DND-41 (cell line): ENCODE data around the gene CTXND1.

ENCODE experiments used
- ATAC-seq: fragments of 200-7000 bp; cut with Tn5 transposase; 3 replicates; pipeline ENCODE4 v1.9.1; 2021; ENCODE audit warnings: low read depth; ENCODE audit not compliant: insufficient read depth
- DNase-seq: peaks from one replicate; pipeline ENCODE4 v3.0.0-alpha.2; 2020
- H2AFZ ChIP-seq: 2 replicates; pipeline ENCODE4 v1.6.0; 2012; ENCODE audit warnings: low read depth, low read length
- H3K27ac ChIP-seq: 2 replicates; pipeline ENCODE4 v1.5.1; 2012; ENCODE audit warnings: low read length, inconsistent platforms
- H3K27me3 ChIP-seq: fragments of 200-600 bp; sonication (generic); 2 replicates; pipeline ENCODE4 v1.6.0; 2012; ENCODE audit warnings: low read length, mild to moderate bottlenecking, inconsistent platforms; ENCODE audit not compliant: insufficient read depth, poor library complexity
- H3K36me3 ChIP-seq: 2 replicates; pipeline ENCODE4 v1.5.1; 2012; ENCODE audit warnings: low read length, inconsistent platforms; ENCODE audit not compliant: insufficient read depth
- H3K4me1 ChIP-seq: 2 replicates; pipeline ENCODE4 v1.5.1; 2012; ENCODE audit warnings: mild to moderate bottlenecking, low read length; ENCODE audit not compliant: insufficient read depth
- H3K4me2 ChIP-seq: 2 replicates; pipeline ENCODE4 v1.6.0; 2012; ENCODE audit warnings: mild to moderate bottlenecking, moderate library complexity, low read length, inconsistent platforms; ENCODE audit not compliant: insufficient read depth
- H3K4me3 ChIP-seq, 2 experiments: fragments of 200-600 bp in 1 of 2; shearing (Covaris generic) in 1 of 2; 2 replicates each; pipeline ENCODE4 v1.5.1; 2012 to 2016; ENCODE audit warnings: inconsistent platforms in 2 of 2, low read length in 2 of 2, mild to moderate bottlenecking in 2 of 2, low read depth in 1 of 2, moderate library complexity in 1 of 2
- H3K79me2 ChIP-seq: 2 replicates; pipeline ENCODE4 v1.6.0; 2012; ENCODE audit warnings: low read length, inconsistent platforms; ENCODE audit not compliant: insufficient read depth
- H3K9ac ChIP-seq: 2 replicates; pipeline ENCODE4 v1.6.0; 2012; ENCODE audit warnings: low read depth, mild to moderate bottlenecking, inconsistent platforms, low read length, moderate library complexity
- H3K9me3 ChIP-seq: 2 replicates; pipeline ENCODE4 v1.5.1; 2012; ENCODE audit warnings: low read length, moderate library complexity, mild to moderate bottlenecking, inconsistent platforms; ENCODE audit not compliant: insufficient read depth, severe bottlenecking
- H4K20me1 ChIP-seq: 2 replicates; pipeline ENCODE4 v1.6.0; 2012; ENCODE audit warnings: low read length; ENCODE audit not compliant: insufficient read depth
- CTCF ChIP-seq: IDR thresholded peaks from 2 replicates; pipeline ENCODE4 v1.5.1; 2012; ENCODE audit warnings: borderline replicate concordance, low read length, moderate library complexity, mild to moderate bottlenecking; ENCODE audit not compliant: poor library complexity, severe bottlenecking; ENCODE audit errors: extremely low read depth
- EZH2 ChIP-seq: IDR thresholded peaks from 3 replicates; pipeline ENCODE4 v1.6.1; 2012; ENCODE audit warnings: borderline replicate concordance, low read depth, mild to moderate bottlenecking, moderate library complexity, low read length, inconsistent platforms; ENCODE audit not compliant: severe bottlenecking

The CTXND1 gene

GRCh38 chr15:80259942-80260510 is 8.0 kb upstream of the CTXND1 start:
- H3K4me1 ChIP-seq, result no peaks in the 10 kb centered on the region
- no peaks in the 10 kb centered on the region for H3K36me3 ChIP-seq
- H3K9ac ChIP-seq, result no peak overlapping the region
- no peak for ATAC-seq
- DNase-seq, result no peak
- no peak overlapping the region for H3K4me3 ChIP-seq
- H2AFZ ChIP-seq, result no peak overlapping the region
- H3K27ac ChIP-seq, result no peak overlapping the region
- no peaks in the 10 kb centered on the region for H3K27me3 ChIP-seq
- TF ChIP-seq CTCF, result no peak
- no peak for TF ChIP-seq EZH2
- H3K9me3 ChIP-seq, result no peaks in the 10 kb centered on the region
- no peaks in the 10 kb centered on the region for H3K79me2 ChIP-seq
- H4K20me1 ChIP-seq, result no peaks in the 10 kb centered on the region
- no peak overlapping the region for H3K4me2 ChIP-seq

- Histone ChIP-seq H3K27me3 (no peaks in the 10 kb centered on the region), H3K36me3 (no peaks in the 10 kb centered on the region)
Observed at GRCh38 chr15:80251428-80252120, 439 bp downstream of the CTXND1 start.

GRCh38 chr15:80250614-80251427 is 1.2 kb downstream of the CTXND1 start:
- Histone ChIP-seq H3K9me3 (no peaks in the 10 kb centered on the region), H3K9ac (no peak overlapping the region), H2AFZ (no peak overlapping the region), H3K4me3 (no peak overlapping the region), H3K36me3 (no peaks in the 10 kb centered on the region), H4K20me1 (no peaks in the 10 kb centered on the region), H3K27me3 (peaks cover 2% of the 10 kb centered on the region), H3K4me1 (no peaks in the 10 kb centered on the region), H3K79me2 (no peaks in the 10 kb centered on the region), H3K27ac (no peak overlapping the region), H3K4me2 (no peak overlapping the region)
- DNase-seq (no peak), ATAC-seq (no peak)
- TF ChIP-seq CTCF, result no peak
- no peak for TF ChIP-seq EZH2

More at GRCh38 chr15:80251428-80252120, 439 bp downstream of the CTXND1 start:
- H4K20me1 ChIP-seq, result no peaks in the 10 kb centered on the region
- no peaks in the 10 kb centered on the region for H3K79me2 ChIP-seq
- ATAC-seq (no peak), DNase-seq (no peak)
- H3K9ac ChIP-seq, result no peak overlapping the region
- H3K27ac ChIP-seq, result no peak overlapping the region
- no peak overlapping the region for H3K4me2 ChIP-seq
- H3K9me3 ChIP-seq, result no peaks in the 10 kb centered on the region
- no peak for TF ChIP-seq CTCF
- no peak overlapping the region for H3K4me3 ChIP-seq
- no peaks in the 10 kb centered on the region for H3K4me1 ChIP-seq
- no peak overlapping the region for H2AFZ ChIP-seq
